ENCODE measurements around the gene SLC25A44. TPM values are rescaled to one million over a fixed set of nuclear protein-coding genes. Genes with fewer than 3 reads are reported as not detected.

SLC25A44 gene
- total and polyA plus RNA-seq, 2 of the 8 experiments (the other 6 are each of a cell fraction or from before 2014, with no cell fraction given) = 23.4 to 32.1 TPM

DNA sequence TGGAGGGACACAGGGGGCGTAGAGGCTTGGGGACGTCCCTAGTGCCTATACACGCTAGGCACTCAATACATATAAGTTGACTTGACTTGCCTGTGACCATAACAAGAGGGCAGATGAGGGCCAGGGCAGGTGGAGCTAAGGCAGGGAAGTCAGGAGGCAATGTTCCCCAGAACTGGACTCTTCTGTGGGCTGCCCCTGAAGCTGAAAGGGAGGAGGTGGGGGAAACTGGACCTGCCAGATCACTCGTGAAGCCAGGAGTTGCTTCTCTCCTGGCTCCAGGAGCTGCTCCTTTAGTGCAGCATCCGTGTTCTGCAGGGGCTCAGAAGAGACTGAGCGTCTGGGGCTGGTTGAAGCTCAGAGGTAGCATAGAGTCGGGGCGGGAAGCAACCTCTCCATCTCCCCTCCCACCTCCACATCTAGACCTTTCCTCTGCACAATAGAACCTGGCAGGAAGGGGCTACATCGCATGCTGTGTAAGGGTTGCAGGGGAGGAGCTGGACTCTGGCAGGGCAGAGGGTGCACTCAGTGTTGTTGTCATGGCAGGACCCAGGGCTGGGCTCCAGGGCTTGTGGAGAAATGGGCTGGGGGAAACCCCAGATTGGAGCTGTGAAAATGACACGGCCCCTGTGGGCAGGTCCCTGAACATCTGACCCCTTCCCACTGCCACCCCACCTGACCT, 43.4 kb upstream of the SLC25A44 start (continued):
- TF ChIP-seq TAF7 (optimal IDR thresholded peaks at IDR 0.05; ENCODE audit: borderline replicate concordance, low read depth, low read length) (no peak), SAP30 (IDR thresholded peaks at IDR 0.05; ENCODE audit: insufficient read depth, insufficient replicate concordance, low read length) (no peak), GTF2F1 (IDR thresholded peaks at IDR 0.05; ENCODE audit: borderline replicate concordance, low read depth, low read length) (no peak), SIN3A (conservative IDR thresholded peaks at IDR 0.05 in 1 of 2, IDR thresholded peaks at IDR 0.05 in 1 of 2; ENCODE audit: low read depth in 1 of 2, low read length in 2 of 2) (no peak), EZH2 (IDR thresholded peaks at IDR 0.05; ENCODE audit: low read depth, low read length, severe bottlenecking) (no peak)
- TF ChIP-seq, protein P1, sequence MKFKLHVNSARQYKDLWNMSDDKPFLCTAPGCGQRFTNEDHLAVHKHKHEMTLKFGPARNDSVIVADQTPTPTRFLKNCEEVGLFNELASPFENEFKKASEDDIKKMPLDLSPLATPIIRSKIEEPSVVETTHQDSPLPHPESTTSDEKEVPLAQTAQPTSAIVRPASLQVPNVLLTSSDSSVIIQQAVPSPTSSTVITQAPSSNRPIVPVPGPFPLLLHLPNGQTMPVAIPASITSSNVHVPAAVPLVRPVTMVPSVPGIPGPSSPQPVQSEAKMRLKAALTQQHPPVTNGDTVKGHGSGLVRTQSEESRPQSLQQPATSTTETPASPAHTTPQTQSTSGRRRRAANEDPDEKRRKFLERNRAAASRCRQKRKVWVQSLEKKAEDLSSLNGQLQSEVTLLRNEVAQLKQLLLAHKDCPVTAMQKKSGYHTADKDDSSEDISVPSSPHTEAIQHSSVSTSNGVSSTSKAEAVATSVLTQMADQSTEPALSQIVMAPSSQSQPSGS (IDR thresholded peaks at IDR 0.05; ENCODE audit: low read length) = no peak
